B cell (primary cell): ENCODE data around the gene RNASE12. TPM values are rescaled to one million over a fixed set of nuclear protein-coding genes. Genes with fewer than 3 reads are reported as not detected.

Experiments used
- ATAC-seq: fragments of 200-7000 bp; cut with Tn5 transposase; one replicate; pipeline ENCODE4 v1.10.0; 2021; ENCODE audit warnings: low read depth, mild to moderate bottlenecking, moderate number of reproducible peaks, moderate library complexity
- CTCF ChIA-PET: fragments of 350-600 bp; sonication (Branson Sonifier 250); formaldehyde crosslinking; loops from one replicate; lab custom pipeline; 2021; ENCODE audit warnings: antibody characterized with exemption, inconsistent platforms; lab: Charles Lee
- POLR2A ChIA-PET: fragments of 350-600 bp; sonication (Branson Sonifier 250); formaldehyde crosslinking; loops from one replicate; lab custom pipeline; 2021; ENCODE audit warnings: antibody characterized with exemption; lab: Charles Lee
- DNase-seq: peaks from one replicate; pipeline ENCODE4 v3.0.0; 2013
- H2AFZ ChIP-seq: 2 replicates; pipeline ENCODE4 v1.6.1; 2012; ENCODE audit warnings: mild to moderate bottlenecking, low read depth, low read length; ENCODE audit not compliant: insufficient read depth, poor library complexity, severe bottlenecking
- H3K27ac ChIP-seq, 2 donors: 1 replicate in 1 of 2; 2 replicates in 1 of 2; pipeline ENCODE4 v1.5.1; 2012 to 2013; ENCODE audit warnings: low read length in 2 of 2, mild to moderate bottlenecking in 2 of 2, moderate library complexity in 1 of 2
- H3K27me3 ChIP-seq, 4 experiments: fragments of 200-600 bp in 1 of 4; sonication (generic) in 1 of 4; replicated peaks in 1 of 4; 1 replicate in 2 of 4; 2 replicates in 2 of 4; pipeline versions ENCODE4 v1.6.1 to v1.7.0; 2013 to 2016; ENCODE audit warnings: low read length in 3 of 4, mild to moderate bottlenecking in 2 of 4, mixed read lengths in 1 of 4, moderate library complexity in 1 of 4; ENCODE audit not compliant: insufficient read depth in 4 of 4, control insufficient read depth in 3 of 4; ENCODE audit errors: control extremely low read depth in 1 of 4
- H3K36me3 ChIP-seq, 2 experiments: replicated peaks in 1 of 2; 1 replicate in 1 of 2; 2 replicates in 1 of 2; pipeline versions ENCODE4 v1.6.1 to v1.7.1; 2013; ENCODE audit warnings: low read length in 1 of 2; ENCODE audit not compliant: insufficient read depth in 2 of 2, control insufficient read depth in 1 of 2; ENCODE audit errors: control extremely low read depth in 1 of 2, extremely low read depth in 1 of 2
- H3K4me1 ChIP-seq, 2 donors: fragments of 200-600 bp in 1 of 2; sonication (generic) in 1 of 2; 1 replicate in 1 of 2; 2 replicates in 1 of 2; pipeline versions ENCODE4 v1.5.1 to v1.6.1; 2013 to 2017; ENCODE audit warnings: low read length in 2 of 2; ENCODE audit not compliant: control insufficient read depth in 2 of 2, insufficient read depth in 2 of 2
- H3K4me2 ChIP-seq: replicated peaks from 2 replicates; pipeline ENCODE3; 2012; ENCODE audit warnings: mild to moderate bottlenecking, low read depth, low read length; ENCODE audit not compliant: poor library complexity, severe bottlenecking
- H3K4me3 ChIP-seq, 5 experiments: fragments of 200-600 bp in 1 of 5; sonication (generic) in 1 of 5; 1 replicate in 3 of 5; 2 replicates in 2 of 5; pipeline versions ENCODE4 v1.5.1 to v1.7.0; 2011 to 2016; ENCODE audit warnings: low read length in 4 of 5, mild to moderate bottlenecking in 4 of 5, low read depth in 2 of 5, control low read depth in 1 of 5, moderate library complexity in 1 of 5; ENCODE audit not compliant: insufficient read depth in 1 of 5; ENCODE audit errors: control extremely low read depth in 1 of 5, extremely low read depth in 1 of 5
- H3K79me2 ChIP-seq: fragments of 200-600 bp; sonication (generic); one replicate; pipeline ENCODE4 v1.6.0; 2016; ENCODE audit warnings: low read length; ENCODE audit not compliant: control insufficient read depth, insufficient read depth
- H3K9ac ChIP-seq: fragments of 200-600 bp; sonication (generic); 2 replicates; pipeline ENCODE4 v1.6.1; 2017; ENCODE audit warnings: mild to moderate bottlenecking, low read length, moderate library complexity
- H3K9me3 ChIP-seq, 3 donors: one replicate each; pipeline versions ENCODE4 v1.6.1 to v1.7.1; 2013; ENCODE audit warnings: low read length in 2 of 3; ENCODE audit not compliant: control insufficient read depth in 2 of 3, insufficient read depth in 1 of 3; ENCODE audit errors: control extremely low read depth in 1 of 3
- H4K20me1 ChIP-seq: 2 replicates; pipeline ENCODE4 v1.6.0; 2012; ENCODE audit warnings: mild to moderate bottlenecking, low read length; ENCODE audit not compliant: insufficient read depth, control insufficient read depth, poor library complexity, severe bottlenecking
- H3K27ac Mint-ChIP-seq: one replicate; pipeline ENCODE4 v1.8.0; 2021; ENCODE audit warnings: mixed read lengths
- H3K27me3 Mint-ChIP-seq: one replicate; pipeline ENCODE4 v1.8.0; 2021; ENCODE audit warnings: mixed read lengths
- H3K4me1 Mint-ChIP-seq: one replicate; pipeline ENCODE4 v1.8.0; 2021; ENCODE audit warnings: mixed read lengths
- H3K4me3 Mint-ChIP-seq: one replicate; pipeline ENCODE4 v1.8.0; 2021; ENCODE audit warnings: mixed read lengths
- H3K9me3 Mint-ChIP-seq: one replicate; pipeline ENCODE4 v1.8.0; 2022; ENCODE audit warnings: mixed read lengths; ENCODE audit not compliant: insufficient read depth
- CTCF ChIP-seq: fragments of 200-600 bp; IDR thresholded peaks from one replicate; pipeline ENCODE4 v1.8.0; 2022; ENCODE audit warnings: antibody characterized with exemption, mild to moderate bottlenecking
- EZH2 ChIP-seq: IDR thresholded peaks from 2 replicates; pipeline ENCODE4 v1.6.1; 2012; ENCODE audit warnings: borderline replicate concordance, low read depth, mild to moderate bottlenecking, moderate library complexity, low read length; ENCODE audit not compliant: insufficient read depth, poor library complexity, severe bottlenecking
- WGBS: methylation state at CpG from one replicate; pipeline ENCODE4 v1.1.5; 2013; ENCODE audit warnings: missing lambda C conversion rate; ENCODE audit not compliant: insufficient coverage; 5-methylcytosine and 5-hydroxymethylcytosine counted together
- intact Hi-C: fragments of 100-400 bp; cut with micrococcal nuclease; formaldehyde crosslinking; loops from one replicate; pipeline ENCODE4 v1.10.0; 2022
- polyA plus RNA-seq: library from polyadenylated mRNA; depleted of rRNA; stranded (reverse); fragments of >200 nt; gene quantifications from 2 replicates; pipeline ENCODE4 v1.2.3, GENCODE V29; 2012
- total RNA-seq, 2 donors: library from RNA; stranded (reverse); fragments of 120-200 nt in 1 of 2; gene quantifications; 1 replicate in 1 of 2; 2 replicates in 1 of 2; pipeline versions ENCODE4 v1.2.3 to v1.2.4, GENCODE V29; 2013 to 2022

Gene RNASE12
- total and polyA plus RNA-seq, 2 donors (not counting 1 experiment from before 2014, with no cell fraction given) = not detected

GRCh38 chr14:20612403-20612802 lies 21.2 kb upstream of the RNASE12 start:
- ChIA-PET CTCF (interaction anchor here (0.8 to 3.2 kb wide), 17 partner anchors 10 to 285 kb away, joined by 3 to 28 read pairs (median 5); partner anchors contain the start of genes APEX1, OSGEP, PARP2 and RNASE4), POLR2A (interaction anchor here (1.1 to 2.3 kb wide), 5 partner anchors 18 to 269 kb away, joined by 3 to 30 read pairs (median 7); partner anchors contain the start of genes PARP2, PIP4P1, RNASE4 and TEP1)
- H3K27me3 ChIP-seq = peaks cover 0 to 6% (median 0%) of the 10 kb centered on the region in 4 experiments
- H3K27ac Mint-ChIP-seq = no peak overlapping the region
- intact Hi-C loops = loop anchor here (1.0 to 10.0 kb wide), 6 partner anchors 50 to 492 kb away; partner anchors contain the start of genes PIP4P1, RNASE6 and TMEM253
- TF ChIP-seq EZH2 (no peak), CTCF (no peak)
- WGBS = 0% methylated on average over 3 of the region's 5 CpGs
- peaks cover 38 to 51% of the 10 kb centered on the region in 2 donors for H3K4me1 ChIP-seq
- peak overlapping the region; percentile 77 for H3K4me2 ChIP-seq
- H4K20me1 ChIP-seq = no peaks in the 10 kb centered on the region
- peaks cover 6% of the 10 kb centered on the region for H3K4me1 Mint-ChIP-seq
- H3K9me3 Mint-ChIP-seq = no peaks in the 10 kb centered on the region
- no peaks in the 10 kb centered on the region for H3K79me2 ChIP-seq
- no peak overlapping the region for H2AFZ ChIP-seq
- H3K4me3 ChIP-seq = peak overlapping the region in 3 of 5 experiments; percentile 22 to 71 (median 70)
- peak overlapping the region; percentile 67 to 76 for H3K27ac ChIP-seq
- H3K9ac ChIP-seq = peak overlapping the region; percentile 78
- H3K4me3 Mint-ChIP-seq = no peak overlapping the region
- DNase-seq (peak; percentile 86), ATAC-seq (peak; percentile 40)
- no peaks in the 10 kb centered on the region for H3K27me3 Mint-ChIP-seq
- H3K9me3 ChIP-seq = no peaks in the 10 kb centered on the region
- no peaks in the 10 kb centered on the region for H3K36me3 ChIP-seq

GRCh38 chr14:20611277-20611676 lies 20.1 kb upstream of the RNASE12 start:
- ATAC-seq = no peak
- peak overlapping the region; percentile 77 for H3K4me2 ChIP-seq
- H3K4me1 Mint-ChIP-seq = peaks cover 6% of the 10 kb centered on the region
- no peak overlapping the region for H3K27ac Mint-ChIP-seq
- no peak overlapping the region for H2AFZ ChIP-seq
- H3K9ac ChIP-seq = no peak overlapping the region
- TF ChIP-seq EZH2 (no peak), CTCF (no peak)
- intact Hi-C loops = loop anchor here (5.0 to 10.0 kb wide), 3 partner anchors 171 to 494 kb away; partner anchors contain the start of genes RNASE6 and TMEM253
- H3K27me3 Mint-ChIP-seq = no peaks in the 10 kb centered on the region
- peaks cover 38 to 51% of the 10 kb centered on the region in 2 donors for H3K4me1 ChIP-seq
- no peaks in the 10 kb centered on the region for H3K9me3 Mint-ChIP-seq
- no peak for DNase-seq
- no peaks in the 10 kb centered on the region for H3K36me3 ChIP-seq
- no peaks in the 10 kb centered on the region for H3K9me3 ChIP-seq
- no peak overlapping the region for H3K4me3 Mint-ChIP-seq
- H3K4me3 ChIP-seq = no peak overlapping the region
- ChIA-PET POLR2A (no interaction called here), CTCF (interaction anchor here (0.6 to 8.9 kb wide), 10 partner anchors 11 to 282 kb away, joined by 3 to 215 read pairs (median 16); partner anchors contain the start of genes CCNB1IP1, RNASE4 and TEP1)
- H4K20me1 ChIP-seq = no peaks in the 10 kb centered on the region
- WGBS = 74% methylated on average over 4 of the region's 4 CpGs
- H3K27me3 ChIP-seq = peaks cover 0 to 3% (median 0%) of the 10 kb centered on the region in 4 experiments
- H3K79me2 ChIP-seq = no peaks in the 10 kb centered on the region
- H3K27ac ChIP-seq = peak overlapping the region in 1 of 2 donors; percentile 76
